Measurements from ENCODE around the gene PRKCH.

PRKCH gene

GRCh38 chr14:61479746-61480502 lies 158.5 kb downstream of the PRKCH start:
- 75 to 90% methylated on average over 1 to 2 of the region's 3 CpGs for WGBS, 2 experiments (ENCODE audit: insufficient coverage in 2 of 2)
- peaks cover 19% of the 10 kb centered on the region for H3K4me1 ChIP-seq (ENCODE audit: control insufficient read depth, insufficient read depth, low read length, poor library complexity, severe bottlenecking)
- no peaks in the 10 kb centered on the region for H3K36me3 ChIP-seq (ENCODE audit: control insufficient read depth, insufficient read depth, low read length)
- H3K9me3 ChIP-seq (ENCODE audit: control insufficient read depth, low read length) = no peaks in the 10 kb centered on the region
- no peak overlapping the region for H3K27ac ChIP-seq (ENCODE audit: low read depth, low read length, severe bottlenecking)
- no peak overlapping the region for H3K4me3 ChIP-seq (ENCODE audit: extremely low read depth, insufficient read depth, low read length, poor library complexity, severe bottlenecking)

GRCh38 chr14:61480704-61481285 lies 159.4 kb downstream of the PRKCH start:
- H3K27ac ChIP-seq (ENCODE audit: low read depth, low read length, severe bottlenecking) = no peak overlapping the region
- peaks cover 19% of the 10 kb centered on the region for H3K4me1 ChIP-seq (ENCODE audit: control insufficient read depth, insufficient read depth, low read length, poor library complexity, severe bottlenecking)
- H3K4me3 ChIP-seq (ENCODE audit: extremely low read depth, insufficient read depth, low read length, poor library complexity, severe bottlenecking) = no peak overlapping the region
- H3K9me3 ChIP-seq (ENCODE audit: control insufficient read depth, low read length) = no peaks in the 10 kb centered on the region
- peaks cover under 1% of the 10 kb centered on the region for H3K36me3 ChIP-seq (ENCODE audit: control insufficient read depth, insufficient read depth, low read length)
- WGBS, 2 experiments (ENCODE audit: insufficient coverage in 2 of 2) = 91 to 96% methylated on average over 6 to 7 of the region's 8 CpGs

- no peaks in the 10 kb centered on the region for H3K9me3 ChIP-seq (ENCODE audit: control insufficient read depth, low read length)
- no peak overlapping the region for H3K27ac ChIP-seq (ENCODE audit: low read depth, low read length, severe bottlenecking)
- H3K4me3 ChIP-seq (ENCODE audit: extremely low read depth, insufficient read depth, low read length, poor library complexity, severe bottlenecking) = no peak overlapping the region
- peaks cover 14% of the 10 kb centered on the region for H3K4me1 ChIP-seq (ENCODE audit: control insufficient read depth, insufficient read depth, low read length, poor library complexity, severe bottlenecking)
- 94 to 96% methylated on average over 4 of the region's 5 CpGs for WGBS, 2 experiments (ENCODE audit: insufficient coverage in 2 of 2)
- H3K36me3 ChIP-seq (ENCODE audit: control insufficient read depth, insufficient read depth, low read length) = peaks cover 4% of the 10 kb centered on the region
These were observed 160.3 kb downstream of the PRKCH start for GRCh38 chr14:61481701-61482100.

GRCh38 chr14:61482348-61483206 lies 161.2 kb downstream of the PRKCH start:
- Histone ChIP-seq H3K9me3 (ENCODE audit: control insufficient read depth, low read length) (no peaks in the 10 kb centered on the region), H3K36me3 (ENCODE audit: control insufficient read depth, insufficient read depth, low read length) (peaks cover 4% of the 10 kb centered on the region), H3K4me1 (ENCODE audit: control insufficient read depth, insufficient read depth, low read length, poor library complexity, severe bottlenecking) (peaks cover 12% of the 10 kb centered on the region), H3K27ac (ENCODE audit: low read depth, low read length, severe bottlenecking) (no peak overlapping the region), H3K4me3 (ENCODE audit: extremely low read depth, insufficient read depth, low read length, poor library complexity, severe bottlenecking) (no peak overlapping the region)
- WGBS, 2 experiments (ENCODE audit: insufficient coverage in 2 of 2) = 93 to 100% methylated on average over 7 to 8 of the region's 8 CpGs

GRCh38 chr14:61483476-61483875 lies 162.1 kb downstream of the PRKCH start:
- 91 to 100% methylated on average over 3 to 4 of the region's 7 CpGs for WGBS, 2 experiments (ENCODE audit: insufficient coverage in 2 of 2)
- peaks cover 4% of the 10 kb centered on the region for H3K36me3 ChIP-seq (ENCODE audit: control insufficient read depth, insufficient read depth, low read length)
- no peak overlapping the region for H3K27ac ChIP-seq (ENCODE audit: low read depth, low read length, severe bottlenecking)
- H3K9me3 ChIP-seq (ENCODE audit: control insufficient read depth, low read length) = no peaks in the 10 kb centered on the region
- no peak overlapping the region for H3K4me3 ChIP-seq (ENCODE audit: extremely low read depth, insufficient read depth, low read length, poor library complexity, severe bottlenecking)
- peaks cover 12% of the 10 kb centered on the region for H3K4me1 ChIP-seq (ENCODE audit: control insufficient read depth, insufficient read depth, low read length, poor library complexity, severe bottlenecking)

- H3K36me3 ChIP-seq (ENCODE audit: control insufficient read depth, insufficient read depth, low read length) = peaks cover 4% of the 10 kb centered on the region
- no peaks in the 10 kb centered on the region for H3K9me3 ChIP-seq (ENCODE audit: control insufficient read depth, low read length)
- WGBS, 2 experiments (ENCODE audit: insufficient coverage in 2 of 2) = 91 to 97% methylated on average over 6 to 7 of the region's 9 CpGs
- no peak overlapping the region for H3K4me3 ChIP-seq (ENCODE audit: extremely low read depth, insufficient read depth, low read length, poor library complexity, severe bottlenecking)
- H3K4me1 ChIP-seq (ENCODE audit: control insufficient read depth, insufficient read depth, low read length, poor library complexity, severe bottlenecking) = peaks cover 13% of the 10 kb centered on the region
- H3K27ac ChIP-seq (ENCODE audit: low read depth, low read length, severe bottlenecking) = no peak overlapping the region
These were observed 162.7 kb downstream of the PRKCH start for GRCh38 chr14:61484031-61484430.

GRCh38 chr14:61484826-61485584 lies 163.6 kb downstream of the PRKCH start:
- Histone ChIP-seq H3K36me3 (ENCODE audit: control insufficient read depth, insufficient read depth, low read length) (peaks cover 4% of the 10 kb centered on the region), H3K4me1 (ENCODE audit: control insufficient read depth, insufficient read depth, low read length, poor library complexity, severe bottlenecking) (peaks cover 11% of the 10 kb centered on the region), H3K4me3 (ENCODE audit: extremely low read depth, insufficient read depth, low read length, poor library complexity, severe bottlenecking) (no peak overlapping the region), H3K27ac (ENCODE audit: low read depth, low read length, severe bottlenecking) (no peak overlapping the region), H3K9me3 (ENCODE audit: control insufficient read depth, low read length) (no peaks in the 10 kb centered on the region)
- 95% methylated on average over 5 to 7 of the region's 8 CpGs for WGBS, 2 experiments (ENCODE audit: insufficient coverage in 2 of 2)

- 100% methylated on average over 1 of the region's 4 CpGs; no CpG with 5 or more reads in 1 of the 2 experiments for WGBS, 2 experiments (ENCODE audit: insufficient coverage in 2 of 2)
- Histone ChIP-seq H3K4me1 (ENCODE audit: control insufficient read depth, insufficient read depth, low read length, poor library complexity, severe bottlenecking) (peaks cover 8% of the 10 kb centered on the region), H3K9me3 (ENCODE audit: control insufficient read depth, low read length) (no peaks in the 10 kb centered on the region), H3K36me3 (ENCODE audit: control insufficient read depth, insufficient read depth, low read length) (peaks cover 4% of the 10 kb centered on the region), H3K4me3 (ENCODE audit: extremely low read depth, insufficient read depth, low read length, poor library complexity, severe bottlenecking) (no peak overlapping the region), H3K27ac (ENCODE audit: low read depth, low read length, severe bottlenecking) (no peak overlapping the region)
These were observed 164.3 kb downstream of the PRKCH start for GRCh38 chr14:61485661-61486060.

- Histone ChIP-seq H3K36me3 (ENCODE audit: control insufficient read depth, insufficient read depth, low read length) (peaks cover 4% of the 10 kb centered on the region), H3K4me3 (ENCODE audit: extremely low read depth, insufficient read depth, low read length, poor library complexity, severe bottlenecking) (no peak overlapping the region), H3K4me1 (ENCODE audit: control insufficient read depth, insufficient read depth, low read length, poor library complexity, severe bottlenecking) (peaks cover 8% of the 10 kb centered on the region), H3K27ac (ENCODE audit: low read depth, low read length, severe bottlenecking) (no peak overlapping the region), H3K9me3 (ENCODE audit: control insufficient read depth, low read length) (no peaks in the 10 kb centered on the region)
- WGBS, 2 experiments (ENCODE audit: insufficient coverage in 2 of 2) = 100% methylated on average over 1 to 2 of the region's 5 CpGs
These were observed 165.6 kb downstream of the PRKCH start for GRCh38 chr14:61486930-61487495.

Measured in mesodermal cell (in vitro differentiated cells).